Endothelial cell of umbilical vein (primary cell): ENCODE measurements around the gene DGCR2. TPM values are rescaled to one million over a fixed set of nuclear protein-coding genes. Genes with fewer than 3 reads are reported as not detected.

Source experiments
- BruUV-seq: library from RNA; stranded (reverse); fragments of 400-500 nt; replicated peaks from 2 replicates; lab custom pipeline; 2021; lab: Mats Ljungman, UMichigan
- CTCF ChIA-PET: fragments of 300-600, 350-600 bp; sonication (Branson Sonifier 250); formaldehyde crosslinking; loops from one replicate; lab custom pipeline; 2021; ENCODE audit warnings: antibody characterized with exemption, inconsistent platforms; lab: Charles Lee
- POLR2A ChIA-PET: fragments of 300-600, 350-600 bp; sonication (Branson Sonifier 250); formaldehyde crosslinking; loops from one replicate; lab custom pipeline; 2021; ENCODE audit warnings: antibody characterized with exemption, inconsistent platforms; lab: Charles Lee
- DNase-seq: peaks from one replicate; pipeline ENCODE4 v3.0.0-alpha.2; 2011; ENCODE audit warnings: low read depth, low spot score
- FAIRE-seq: peaks from 2 replicates; lab custom pipeline; 2011; peaks lifted over from hg19 to GRCh38; lab: Jason Lieb, UNC
- H2AFZ ChIP-seq: 2 replicates; pipeline ENCODE4 v1.6.0; 2012; ENCODE audit warnings: low read depth, low read length, control low read depth, inconsistent platforms
- H3K27ac ChIP-seq: 2 replicates; pipeline ENCODE4 v1.5.1; 2011; ENCODE audit warnings: low read depth, mild to moderate bottlenecking, control low read depth, low read length, moderate library complexity; ENCODE audit not compliant: insufficient read depth
- H3K27me3 ChIP-seq, 2 experiments: 2 replicates each; pipeline versions ENCODE4 v1.6.0 to v1.6.1; 2011; ENCODE audit warnings: low read length in 2 of 2, mixed read lengths in 1 of 2; ENCODE audit not compliant: control insufficient read depth in 2 of 2, insufficient read depth in 2 of 2
- H3K36me3 ChIP-seq, 2 experiments: 2 replicates in 1 of 2; 3 replicates in 1 of 2; pipeline ENCODE4 v1.5.1; 2011; ENCODE audit warnings: low read length in 2 of 2, mild to moderate bottlenecking in 1 of 2, moderate library complexity in 1 of 2; ENCODE audit not compliant: control insufficient read depth in 2 of 2, insufficient read depth in 2 of 2; ENCODE audit errors: extremely low read depth in 1 of 2
- H3K4me1 ChIP-seq: 3 replicates; pipeline ENCODE4 v1.5.1; 2011; ENCODE audit warnings: mild to moderate bottlenecking, low read length; ENCODE audit not compliant: control insufficient read depth, insufficient read depth; ENCODE audit errors: extremely low read depth
- H3K4me2 ChIP-seq: 2 replicates; pipeline ENCODE4 v1.6.1; 2011; ENCODE audit warnings: low read length, control low read depth, mixed read lengths; ENCODE audit not compliant: insufficient read depth
- H3K4me3 ChIP-seq, 3 experiments: fragments of 200-600 bp in 1 of 3; sonication (generic), shearing (Covaris generic) in 1 of 3; replicated peaks in 1 of 3; 2 replicates each; pipeline ENCODE4 v1.5.1; 2011 to 2016; ENCODE audit warnings: control low read depth in 3 of 3, low read length in 3 of 3, mild to moderate bottlenecking in 2 of 3, inconsistent platforms in 1 of 3, low read depth in 1 of 3, moderate library complexity in 1 of 3; ENCODE audit not compliant: insufficient read depth in 1 of 3
- H3K79me2 ChIP-seq: 2 replicates; pipeline ENCODE4 v1.6.0; 2012; ENCODE audit warnings: low read length, inconsistent platforms; ENCODE audit not compliant: control insufficient read depth, insufficient read depth
- H3K9ac ChIP-seq: replicated peaks from 2 replicates; pipeline ENCODE3; 2011; ENCODE audit warnings: low read length, control low read depth; ENCODE audit not compliant: insufficient read depth; ENCODE audit errors: extremely low read depth
- H3K9me1 ChIP-seq: replicated peaks from 3 replicates; pipeline ENCODE4 v1.6.0; 2011; ENCODE audit warnings: mild to moderate bottlenecking, low read length; ENCODE audit not compliant: control insufficient read depth, insufficient read depth; ENCODE audit errors: extremely low read depth
- H3K9me3 ChIP-seq: replicated peaks from 2 replicates; pipeline ENCODE4 v1.5.1; 2012; ENCODE audit warnings: low read length, inconsistent platforms; ENCODE audit not compliant: control insufficient read depth, insufficient read depth
- H4K20me1 ChIP-seq: replicated peaks from 2 replicates; pipeline ENCODE3; 2011; ENCODE audit warnings: mild to moderate bottlenecking, low read length; ENCODE audit not compliant: control insufficient read depth, insufficient read depth; ENCODE audit errors: extremely low read depth
- CTCF ChIP-seq, 2 donors: IDR thresholded peaks; 1 replicate in 1 of 2; 2 replicates in 1 of 2; pipeline ENCODE4 v1.5.1; 2011; ENCODE audit warnings: low read length in 2 of 2, mild to moderate bottlenecking in 2 of 2, moderate library complexity in 2 of 2, control low read depth in 1 of 2, inconsistent platforms in 1 of 2, low read depth in 1 of 2; ENCODE audit not compliant: insufficient read depth in 1 of 2; ENCODE audit errors: extremely low read depth in 1 of 2
- EZH2 ChIP-seq: IDR thresholded peaks from 2 replicates; pipeline ENCODE4 v1.6.1; 2012; ENCODE audit warnings: borderline replicate concordance, low read depth, mild to moderate bottlenecking, moderate library complexity, low read length, inconsistent platforms; ENCODE audit not compliant: severe bottlenecking
- GATA2 ChIP-seq: IDR thresholded peaks from 2 replicates; pipeline ENCODE4 v1.7.0; 2011; ENCODE audit warnings: low read depth, mild to moderate bottlenecking, moderate library complexity, mixed read lengths, low read length; ENCODE audit not compliant: insufficient read length, insufficient read depth
- MAX ChIP-seq: IDR thresholded peaks from 2 replicates; pipeline ENCODE4 v1.6.1; 2011; ENCODE audit not compliant: insufficient read depth, insufficient read length
- POLR2A ChIP-seq: IDR thresholded peaks from 2 replicates; pipeline ENCODE4 v1.6.1; 2012; ENCODE audit warnings: low read depth, mild to moderate bottlenecking, control low read depth, low read length
- POLR2AphosphoS5 ChIP-seq: IDR thresholded peaks from 2 replicates; pipeline ENCODE4 v1.6.1; 2012; ENCODE audit warnings: low read depth, mild to moderate bottlenecking, control low read depth, low read length, moderate library complexity; ENCODE audit not compliant: insufficient read depth
- dilution Hi-C: fragments of 300-500 bp; cut with MboI; formaldehyde crosslinking; loops from one replicate; pipeline ENCODE4 v1.15.0; 2019; ENCODE audit warnings: low sequenced_read_pairs; ENCODE audit not compliant: extremely low pct_ligation_motif_present
- intact Hi-C: fragments of 100-400 bp; cut with micrococcal nuclease; formaldehyde crosslinking; loops from one replicate; pipeline ENCODE4 v1.10.0; 2022
- polyA plus RNA-seq, 4 experiments: library from polyadenylated mRNA; depleted of rRNA in 3 of 4; stranded (reverse) in 3 of 4; unstranded in 1 of 4; fragments of >200 nt; gene quantifications; 2 replicates each; pipeline versions ENCODE4 v1.2.1 to v1.2.3, GENCODE V29; 2011 to 2012; ENCODE audit warnings: missing spikeins in 1 of 4
- total RNA-seq: library from RNA; stranded (reverse); gene quantifications from 2 replicates; pipeline ENCODE4 v1.2.3, GENCODE V29; 2021

The DGCR2 gene
- total and polyA plus RNA-seq, 2 donors (not counting 3 experiments of a cell fraction or from before 2014, with no cell fraction given): 44.8 to 51.2 TPM

GRCh38 chr22:18999416-18999815 is 122.8 kb downstream of the DGCR2 start:
- Histone ChIP-seq H3K4me1 (no peaks in the 10 kb centered on the region), H3K9ac (no peak overlapping the region), H3K9me1 (no peaks in the 10 kb centered on the region), H4K20me1 (no peaks in the 10 kb centered on the region), H3K9me3 (no peaks in the 10 kb centered on the region), H3K79me2 (no peaks in the 10 kb centered on the region), H3K36me3 (no peaks in the 10 kb centered on the region), H3K4me3 (no peak overlapping the region), H2AFZ (no peak overlapping the region), H3K4me2 (no peak overlapping the region), H3K27ac (no peak overlapping the region), H3K27me3 (peaks cover 9 to 14% of the 10 kb centered on the region in 2 experiments)
- no peak for TF ChIP-seq EZH2
- no peak for TF ChIP-seq POLR2A
- TF ChIP-seq MAX: no peak
- TF ChIP-seq CTCF (IDR thresholded peaks at IDR 0.05; ENCODE audit: extremely low read depth in 1 of 2, insufficient read depth in 1 of 2, low read depth in 1 of 2, low read length in 2 of 2): no peak
- no peak for TF ChIP-seq GATA2
- no peak for TF ChIP-seq POLR2AphosphoS5
- no TSS peak for BruUV-seq
- DNase-seq (no peak), FAIRE-seq (no peak)
- ChIA-PET CTCF (interaction anchor here (1.5 kb wide), 1 partner anchor 18 kb away, joined by 4 read pairs; no protein-coding TSS in a partner anchor), POLR2A (no interaction called here)
- intact Hi-C loops: no loop called here
- dilution Hi-C loops: no loop called here
